ENCODE measurements around the gene TRPM2.

Gene TRPM2

DNA sequence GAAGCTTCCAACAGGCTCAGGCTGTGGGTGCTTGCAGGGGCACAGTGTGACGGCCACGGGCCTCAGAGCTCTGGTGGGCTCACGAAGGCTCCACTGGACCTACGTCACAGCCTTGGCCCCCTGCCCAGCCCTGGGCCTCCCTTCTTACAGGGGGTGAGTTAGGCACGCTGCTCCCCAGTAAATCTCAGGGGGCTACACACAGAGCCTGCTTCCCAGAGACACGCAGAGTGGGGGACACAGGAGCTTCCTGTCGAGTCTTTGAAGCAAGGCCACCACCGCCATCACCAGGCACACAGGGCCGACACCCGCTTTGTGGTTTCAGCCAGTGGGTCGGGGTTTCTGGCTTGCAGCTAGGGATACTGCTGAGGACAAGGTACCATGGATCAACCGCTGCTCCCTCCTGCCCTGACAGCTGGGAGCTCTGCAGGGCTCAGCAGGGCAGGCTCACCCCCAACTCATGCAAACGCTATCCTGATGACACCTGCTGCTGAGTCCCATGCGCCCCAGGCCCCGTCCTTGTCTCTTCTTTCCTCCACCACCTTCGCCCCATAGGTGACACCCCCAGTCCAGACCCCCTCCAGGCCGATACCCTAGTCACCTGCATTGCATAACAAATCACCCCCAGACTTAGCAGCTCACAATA, 8.8 kb upstream of the TRPM2 start:
- TF ChIP-seq, protein P1, sequence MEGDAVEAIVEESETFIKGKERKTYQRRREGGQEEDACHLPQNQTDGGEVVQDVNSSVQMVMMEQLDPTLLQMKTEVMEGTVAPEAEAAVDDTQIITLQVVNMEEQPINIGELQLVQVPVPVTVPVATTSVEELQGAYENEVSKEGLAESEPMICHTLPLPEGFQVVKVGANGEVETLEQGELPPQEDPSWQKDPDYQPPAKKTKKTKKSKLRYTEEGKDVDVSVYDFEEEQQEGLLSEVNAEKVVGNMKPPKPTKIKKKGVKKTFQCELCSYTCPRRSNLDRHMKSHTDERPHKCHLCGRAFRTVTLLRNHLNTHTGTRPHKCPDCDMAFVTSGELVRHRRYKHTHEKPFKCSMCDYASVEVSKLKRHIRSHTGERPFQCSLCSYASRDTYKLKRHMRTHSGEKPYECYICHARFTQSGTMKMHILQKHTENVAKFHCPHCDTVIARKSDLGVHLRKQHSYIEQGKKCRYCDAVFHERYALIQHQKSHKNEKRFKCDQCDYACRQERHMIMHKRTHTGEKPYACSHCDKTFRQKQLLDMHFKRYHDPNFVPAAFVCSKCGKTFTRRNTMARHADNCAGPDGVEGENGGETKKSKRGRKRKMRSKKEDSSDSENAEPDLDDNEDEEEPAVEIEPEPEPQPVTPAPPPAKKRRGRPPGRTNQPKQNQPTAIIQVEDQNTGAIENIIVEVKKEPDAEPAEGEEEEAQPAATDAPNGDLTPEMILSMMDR (IDR thresholded peaks at IDR 0.05): no peak

DNA sequence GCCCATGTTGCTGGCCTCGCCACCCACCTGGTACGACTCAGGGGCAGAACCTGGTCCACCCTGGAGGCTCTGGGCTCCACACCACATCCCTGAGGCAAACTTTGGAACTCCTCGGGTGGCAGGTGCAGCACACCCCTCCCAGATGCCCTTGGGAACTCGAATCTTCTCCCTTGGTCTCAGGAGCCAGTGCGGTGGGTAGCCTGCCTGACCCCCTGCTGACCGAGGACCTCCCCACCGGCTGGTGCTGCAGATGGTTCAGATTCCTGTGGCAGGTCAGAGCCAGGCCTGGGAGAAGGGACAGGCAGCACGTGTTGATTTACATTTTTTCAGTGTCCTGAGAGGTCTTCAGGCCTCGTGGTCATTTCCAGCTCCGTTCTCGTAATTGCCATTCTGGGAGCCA, 7.9 kb upstream of the TRPM2 start:
- TF ChIP-seq, protein P1 (IDR thresholded peaks at IDR 0.05): no peak

DNA sequence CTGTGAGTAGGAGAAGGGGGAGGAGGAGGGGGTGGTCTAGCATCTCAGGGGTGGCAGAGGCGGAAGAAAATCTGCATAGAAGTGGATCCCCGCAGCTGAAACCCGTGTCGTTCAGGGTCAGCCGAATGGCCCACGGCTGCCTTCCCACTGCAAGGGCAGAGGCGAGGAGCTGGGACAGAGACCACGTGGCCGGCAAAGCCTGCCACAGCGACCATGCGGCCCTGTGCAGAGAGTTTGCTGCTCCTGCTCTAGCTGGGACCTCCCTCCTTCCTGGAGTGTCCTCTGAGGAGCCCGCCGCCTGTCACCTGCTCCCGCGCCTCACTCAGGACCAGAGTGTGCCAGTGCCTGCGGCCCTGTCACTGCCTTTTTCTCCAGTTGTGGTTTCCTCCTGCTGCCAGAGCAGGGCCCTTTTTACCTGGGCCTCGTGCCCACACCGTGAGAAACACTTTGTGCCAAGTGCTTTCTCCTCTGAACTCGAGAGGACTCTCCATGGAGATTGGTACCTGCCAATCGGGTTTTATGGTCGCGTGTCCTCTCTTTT, 5.4 kb upstream of the TRPM2 start:
- TF ChIP-seq, protein P1 (IDR thresholded peaks at IDR 0.05): no peak

DNA sequence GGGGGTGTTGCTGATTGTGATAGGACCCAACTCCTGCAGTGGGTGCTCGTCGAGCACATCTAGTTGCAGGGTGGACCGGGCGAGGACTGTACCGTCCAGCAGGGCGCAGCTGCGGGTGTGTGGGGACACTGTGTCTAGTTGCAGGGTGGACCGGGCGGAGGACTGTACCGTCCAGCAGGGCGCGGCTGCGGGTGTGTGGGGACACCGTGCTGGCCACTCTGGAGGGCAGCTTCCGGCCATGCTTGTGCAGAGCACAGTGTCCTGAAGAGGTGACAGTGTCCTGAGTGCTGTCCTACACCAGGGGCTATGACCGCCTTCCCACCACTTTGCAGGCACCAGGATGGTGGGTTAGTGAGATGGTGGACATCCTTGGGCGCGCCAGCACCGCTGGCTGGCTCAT, 4.6 kb upstream of the TRPM2 start:
- TF ChIP-seq, protein P1 (IDR thresholded peaks at IDR 0.05): no peak

DNA sequence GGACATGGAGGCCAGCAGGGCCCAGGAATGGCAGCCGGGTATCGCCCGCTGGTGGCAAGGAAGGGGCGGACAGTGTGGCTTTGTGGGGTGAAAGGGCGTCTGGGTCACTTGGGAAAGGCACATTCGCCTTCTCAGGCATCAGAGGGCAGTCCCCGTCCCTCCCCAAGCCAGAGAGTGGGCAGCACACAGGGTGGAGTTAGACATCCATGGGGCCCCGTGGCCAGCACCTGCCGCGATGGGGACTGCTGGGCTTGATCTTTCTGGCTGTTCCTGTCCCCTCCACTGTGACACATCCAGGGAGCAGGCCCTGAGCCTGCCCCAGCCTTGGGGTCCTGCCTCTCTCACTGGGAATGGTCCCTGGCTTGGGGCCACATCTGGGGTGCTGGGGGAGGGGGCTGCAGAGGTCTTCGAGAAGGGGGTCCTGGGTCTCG, 4.0 kb upstream of the TRPM2 start:
- TF ChIP-seq, protein P1 (IDR thresholded peaks at IDR 0.05): no peak

DNA sequence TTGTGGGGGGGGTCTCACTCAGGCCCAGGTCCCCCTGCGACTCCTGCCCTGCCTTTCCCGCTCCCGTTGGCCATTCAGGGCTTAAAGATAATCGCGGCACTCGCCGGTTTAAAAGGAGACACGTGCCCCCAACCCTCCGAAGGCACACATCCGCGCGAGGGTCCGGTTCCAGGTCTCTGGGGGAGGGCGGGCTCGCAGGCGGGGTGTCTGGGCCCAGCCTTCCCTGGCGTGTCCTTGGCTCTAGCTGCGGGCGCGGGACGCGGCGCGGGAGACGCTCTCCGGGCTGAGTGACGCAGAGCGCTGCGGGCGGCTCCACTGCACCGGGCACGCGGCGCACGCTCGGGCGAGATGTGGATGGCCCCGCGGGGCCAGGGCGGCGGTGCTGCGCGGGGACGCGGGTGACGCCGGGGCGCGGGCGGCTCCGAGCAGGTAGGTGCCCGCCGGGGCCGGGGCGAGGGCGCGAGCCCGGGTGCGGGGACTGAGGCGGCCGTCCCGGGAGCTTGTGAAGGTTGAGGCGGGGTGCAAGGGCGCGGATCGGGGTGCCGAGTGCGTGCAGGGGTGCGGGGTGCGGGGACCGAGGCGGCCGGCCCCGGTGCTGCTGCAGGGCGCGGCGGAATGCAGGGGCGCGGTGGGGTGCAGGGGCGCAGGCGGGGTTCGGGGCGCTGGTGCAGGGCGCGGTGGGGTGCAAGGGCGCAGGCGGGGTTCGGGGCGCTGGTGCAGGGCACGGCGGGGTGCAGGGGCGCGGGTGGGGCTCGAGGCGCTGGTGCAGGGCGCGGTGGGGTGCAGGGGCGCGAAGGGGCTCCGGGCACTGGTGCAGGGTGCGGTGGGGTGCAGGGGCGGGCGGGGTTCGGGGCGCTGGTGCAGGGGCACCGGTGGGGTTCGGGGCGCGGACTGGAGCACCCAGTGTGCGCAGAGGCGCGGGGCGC, 3.3 kb upstream of the TRPM2 start:
- TF ChIP-seq, protein P1 (IDR thresholded peaks at IDR 0.05): no peak

DNA sequence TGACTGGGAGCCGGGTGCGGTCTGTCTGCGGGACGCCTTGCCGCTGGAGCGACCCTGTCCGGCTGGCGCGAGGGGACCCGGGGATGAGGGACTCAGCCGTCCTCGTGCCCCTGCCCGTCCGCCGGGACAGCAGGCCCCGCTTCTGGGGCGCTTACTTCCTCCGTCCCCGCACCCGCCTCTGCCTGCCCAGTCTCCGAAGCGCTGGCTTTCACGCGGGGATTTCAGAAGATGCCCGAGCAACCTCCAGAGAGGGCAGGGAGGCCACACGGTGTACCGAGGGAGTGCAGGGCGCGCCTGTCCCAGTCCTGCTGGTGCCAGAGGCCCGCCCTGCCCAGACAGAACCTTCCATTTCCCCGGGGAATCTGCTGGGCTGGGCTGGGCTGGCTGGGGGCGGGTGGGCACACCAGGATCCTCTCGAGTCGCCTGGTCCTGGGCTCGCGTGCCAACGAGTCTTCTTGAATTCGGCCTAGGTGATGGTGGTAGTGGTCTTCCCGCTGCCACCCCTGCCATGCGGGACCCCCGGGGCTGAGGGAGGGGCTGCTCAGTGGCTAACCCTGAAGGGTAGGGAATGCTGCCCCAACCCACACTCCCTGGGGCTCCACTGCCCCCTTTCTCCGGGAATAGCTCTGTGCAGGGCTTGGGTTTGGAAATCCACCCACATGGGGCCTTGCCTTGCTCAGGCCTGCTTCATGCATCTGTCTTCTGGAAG, 2.5 kb upstream of the TRPM2 start:
- TF ChIP-seq, protein P1 (IDR thresholded peaks at IDR 0.05): no peak
